SU-DHL-6 (cell line): ENCODE data around the gene FAM185A.
A peak's percentile ranks its signal among the peaks of the same experiment; 100 is the strongest.
"Not testable (repeated sequence)": the region's sequence is repeated elsewhere in the genome, so short reads cannot be mapped to it uniquely, and the experiment has no call there.

Source experiments
- H2AFZ ChIP-seq: fragments of 200-600 bp; sonication (generic); 2 replicates; pipeline ENCODE4 v1.6.1; 2014; ENCODE audit warnings: low read depth, mild to moderate bottlenecking, moderate library complexity, mixed read lengths, antibody characterized with exemption, low read length; ENCODE audit not compliant: severe bottlenecking
- H3F3A ChIP-seq: fragments of 200-600 bp; shearing (Covaris generic); 2 replicates; pipeline ENCODE4 v1.6.0; 2016; ENCODE audit warnings: antibody characterized with exemption, mild to moderate bottlenecking; ENCODE audit not compliant: insufficient read depth
- H3K27ac ChIP-seq: fragments of 200-600 bp; sonication (generic); 2 replicates; pipeline ENCODE4 v1.5.1; 2016; ENCODE audit warnings: low read depth, mild to moderate bottlenecking, low read length, moderate library complexity, mixed read lengths
- H3K27me3 ChIP-seq: fragments of 200-600 bp; sonication (generic), shearing (Covaris generic); 2 replicates; pipeline ENCODE4 v1.6.0; 2014; ENCODE audit warnings: mild to moderate bottlenecking, low read length
- H3K36me3 ChIP-seq: fragments of 200-600 bp; sonication (generic); 2 replicates; pipeline ENCODE4 v1.6.1; 2014; ENCODE audit warnings: mild to moderate bottlenecking, low read length, mixed read lengths
- H3K4me2 ChIP-seq: fragments of 300-600, 200-600 bp; shearing (Covaris generic), sonication (generic); 2 replicates; pipeline ENCODE4 v1.6.0; 2014; ENCODE audit warnings: low read length, low read depth, mild to moderate bottlenecking; ENCODE audit not compliant: poor library complexity, severe bottlenecking
- H3K4me3 ChIP-seq: fragments of 200-600 bp; sonication (generic); 2 replicates; pipeline ENCODE4 v1.5.1; 2014; ENCODE audit warnings: antibody characterized with exemption, low read length, mild to moderate bottlenecking, mixed read lengths; ENCODE audit not compliant: insufficient read depth, poor library complexity, severe bottlenecking
- H3K79me2 ChIP-seq: fragments of 200-600 bp; sonication (generic); 2 replicates; pipeline ENCODE4 v1.6.1; 2014; ENCODE audit warnings: mild to moderate bottlenecking, low read length, moderate library complexity; ENCODE audit not compliant: insufficient read depth
- H3K9ac ChIP-seq: fragments of 200-600 bp; sonication (generic); 2 replicates; pipeline ENCODE4 v1.7.0; 2014; ENCODE audit warnings: mild to moderate bottlenecking, low read length
- H3K9me2 ChIP-seq: fragments of 200-600 bp; sonication (generic); replicated peaks from 2 replicates; pipeline ENCODE4 v1.6.1; 2014; ENCODE audit warnings: low read length; ENCODE audit not compliant: insufficient read depth
- H3K9me3 ChIP-seq: fragments of 200-600 bp; sonication (generic); 2 replicates; pipeline ENCODE4 v1.6.1; 2014; ENCODE audit warnings: low read length, mixed read lengths; ENCODE audit not compliant: insufficient read depth
- H4K20me1 ChIP-seq: fragments of 200-600 bp; sonication (generic); 2 replicates; pipeline ENCODE4 v1.6.1; 2014; ENCODE audit warnings: low read depth, mild to moderate bottlenecking, antibody characterized with exemption, low read length, moderate library complexity, mixed read lengths

The FAM185A gene

DNA sequence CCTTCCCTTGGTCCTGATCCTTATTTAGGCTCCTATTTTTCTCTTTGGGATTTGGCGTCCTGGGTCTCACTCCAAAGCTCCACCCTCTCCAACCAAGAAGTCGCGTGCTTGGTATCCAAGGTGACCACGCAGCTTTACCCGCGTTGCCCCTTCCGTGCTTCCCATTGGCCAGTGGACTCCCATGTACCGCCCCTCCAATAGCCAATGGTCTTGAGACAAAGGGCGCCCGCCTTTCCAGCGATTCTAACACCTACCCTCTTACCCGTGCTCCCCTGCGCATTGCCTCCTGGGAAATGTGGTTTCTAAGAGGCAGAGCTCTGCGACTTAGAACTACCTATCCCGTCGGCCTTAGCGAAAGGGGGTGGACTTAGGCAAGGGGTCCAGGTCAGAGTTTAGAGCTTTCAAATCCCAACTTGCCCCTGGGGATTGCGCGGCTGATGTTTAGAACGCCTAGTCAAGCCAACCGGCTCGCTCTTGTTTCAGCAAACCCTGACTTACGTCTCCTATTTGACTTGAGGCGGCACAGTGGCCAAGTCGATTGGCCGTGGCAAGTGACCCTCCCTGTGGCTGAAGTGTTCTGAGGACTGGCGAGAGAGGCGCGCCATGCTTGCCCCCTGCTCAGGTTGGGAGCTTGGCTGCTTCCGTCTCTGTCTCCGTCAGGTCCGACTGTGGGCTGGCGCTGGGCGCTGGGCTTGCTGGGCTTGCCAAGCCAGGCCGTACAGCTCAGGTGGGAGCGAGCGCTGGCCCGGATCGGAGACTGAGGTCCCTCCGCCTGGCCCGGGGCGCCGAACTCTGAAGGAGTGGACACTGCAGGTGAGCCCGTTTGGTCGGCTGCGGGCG lies at the start of gene FAM185A:
TSS of gene FAM185A (plus strand) at position 395 of the 840 bp plus-strand sequence. CDS start at position 604, 209 bp downstream.
- peak within 1 kb of the TSS; percentile 57 for H3K4me3 ChIP-seq
- H3K9ac ChIP-seq, result peak within 1 kb of the TSS; percentile 73
- not testable (repeated sequence) for H4K20me1 ChIP-seq, H3K27me3 ChIP-seq, H3K36me3 ChIP-seq, H3K9me2 ChIP-seq, H3F3A ChIP-seq, H3K9me3 ChIP-seq, H3K79me2 ChIP-seq
- H3K4me2 ChIP-seq, result peak within 1 kb of the TSS; percentile 69
- H2AFZ ChIP-seq, result peak within 1 kb of the TSS; percentile 82
- 0 out of 2 replicates have a peak within 1 kb of the TSS, but pooled peaks have one; percentile 26 for H3K27ac ChIP-seq

DNA sequence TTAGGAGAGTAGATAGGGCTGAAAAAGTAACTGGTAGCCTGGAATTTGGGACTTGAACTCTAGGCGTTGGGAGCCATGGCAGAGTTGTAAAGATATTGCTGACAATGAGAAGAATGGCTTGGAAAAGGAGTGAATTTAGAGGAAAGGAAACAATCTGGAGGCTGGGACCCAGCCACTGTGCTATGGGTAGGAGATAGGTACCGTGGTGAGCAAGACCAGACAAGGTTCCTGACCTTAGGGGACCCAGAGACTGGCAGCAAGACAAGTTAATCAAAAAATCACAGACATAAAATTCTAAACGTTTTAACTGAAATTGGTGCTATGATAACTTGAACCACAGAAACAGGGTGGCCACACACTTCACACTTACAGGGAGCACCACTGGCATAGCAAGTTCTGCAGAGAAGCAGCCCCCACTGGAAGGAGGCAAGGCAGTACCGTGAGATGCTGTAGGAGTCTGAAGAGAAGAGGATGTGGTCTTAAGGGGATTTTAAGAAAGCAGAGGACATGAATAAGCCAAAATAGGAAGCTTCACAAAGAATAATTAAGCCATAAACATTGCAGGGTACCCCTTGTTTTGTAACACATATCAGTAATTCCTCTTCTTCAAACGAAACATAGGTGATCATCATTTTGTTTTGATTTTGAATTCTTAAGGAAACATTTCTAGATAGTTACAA lies 35.6 kb upstream of the FAM185A start:
- H3F3A ChIP-seq, H3K79me2 ChIP-seq, H3K4me2 ChIP-seq, H3K9me2 ChIP-seq, H3K9me3 ChIP-seq, H3K27me3 ChIP-seq, H2AFZ ChIP-seq, H4K20me1 ChIP-seq, H3K36me3 ChIP-seq, H3K9ac ChIP-seq, H3K27ac ChIP-seq, H3K4me3 ChIP-seq: not testable (repeated sequence)

DNA sequence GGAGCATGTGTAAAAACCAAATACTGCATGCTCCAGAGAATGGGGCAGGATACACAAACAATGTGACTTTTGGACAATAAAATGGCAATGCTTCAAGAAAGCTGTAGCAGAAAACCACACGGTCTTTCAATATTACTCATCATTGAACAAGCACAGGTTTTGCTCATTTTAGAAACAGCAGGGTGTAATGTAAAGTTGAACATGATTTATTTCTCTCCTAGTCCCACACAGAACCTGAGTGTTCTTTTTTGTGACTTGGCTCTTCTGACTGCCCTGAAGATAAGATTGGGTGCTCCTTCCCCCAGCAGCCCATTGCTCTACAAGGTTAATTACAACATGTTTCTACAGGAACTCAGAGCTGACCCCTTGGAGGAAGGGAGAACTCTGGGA lies 35.1 kb upstream of the FAM185A start:
- not testable (repeated sequence) for H3K4me2 ChIP-seq, H3K27ac ChIP-seq

DNA sequence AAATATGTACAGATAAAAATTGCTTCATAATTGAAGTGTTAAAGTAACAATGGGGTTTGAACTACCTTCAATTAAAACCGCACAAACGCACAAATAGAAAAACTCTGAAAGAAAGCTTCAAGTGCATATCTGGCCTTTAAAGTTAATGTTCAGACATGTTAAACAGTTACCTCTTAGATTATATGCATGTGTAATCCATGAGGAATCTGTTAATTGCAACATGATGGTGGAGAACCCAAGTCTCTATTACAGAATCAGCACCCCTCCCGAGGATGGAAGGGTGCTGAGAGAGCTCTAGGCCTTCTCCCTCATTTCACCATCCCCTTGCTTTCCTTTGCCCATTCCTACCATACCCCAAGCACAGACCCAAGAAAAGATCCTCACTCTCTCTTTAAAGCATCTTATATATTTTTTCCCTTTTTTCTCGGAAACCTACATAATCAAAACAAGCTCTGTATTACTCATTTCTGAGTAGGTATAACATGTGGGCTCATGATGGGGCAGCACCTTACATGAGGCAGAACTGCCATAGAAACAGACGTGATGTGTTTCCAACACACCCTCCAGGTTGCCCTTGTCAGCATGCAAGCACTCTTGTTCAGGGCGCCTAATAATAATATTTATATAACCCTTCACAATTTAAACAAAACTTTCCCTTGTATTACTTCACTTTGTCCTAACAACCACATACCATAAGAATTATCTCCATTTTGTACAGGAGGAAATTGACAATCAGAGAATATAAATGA lies 33.9 kb upstream of the FAM185A start:
- H3K9me2 ChIP-seq, H3K9me3 ChIP-seq, H4K20me1 ChIP-seq, H3K79me2 ChIP-seq, H3K27ac ChIP-seq, H2AFZ ChIP-seq, H3K27me3 ChIP-seq, H3K9ac ChIP-seq, H3K4me2 ChIP-seq, H3F3A ChIP-seq, H3K36me3 ChIP-seq, H3K4me3 ChIP-seq: not testable (repeated sequence)

More for the DNA sequence above, 35.1 kb upstream of the FAM185A start:
- not testable (repeated sequence) for H3K79me2 ChIP-seq, H3K27me3 ChIP-seq, H3K4me3 ChIP-seq, H3K36me3 ChIP-seq, H3K9me2 ChIP-seq, H3F3A ChIP-seq, H3K9ac ChIP-seq, H3K9me3 ChIP-seq, H4K20me1 ChIP-seq, H2AFZ ChIP-seq

DNA sequence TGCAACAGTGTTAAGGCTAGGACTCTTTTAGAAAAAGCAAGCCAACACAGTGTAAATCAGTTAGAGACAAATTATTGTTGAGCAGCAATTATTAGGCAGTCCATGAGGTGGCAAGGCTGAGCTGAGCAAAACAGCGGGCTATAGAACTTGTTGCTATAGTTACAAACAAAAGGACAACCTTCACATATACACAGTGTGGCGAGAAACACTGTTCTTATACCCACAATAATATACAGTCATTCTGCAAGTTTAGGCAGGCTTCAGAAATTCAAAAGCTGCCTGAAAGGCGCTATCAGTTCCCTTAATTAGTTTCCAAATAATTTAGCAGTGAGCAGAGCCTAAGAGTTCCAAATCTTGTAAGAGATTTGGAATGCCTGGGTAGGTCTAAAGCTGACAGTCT lies 33.1 kb upstream of the FAM185A start:
- H2AFZ ChIP-seq, H3K27me3 ChIP-seq, H3K36me3 ChIP-seq, H3K4me2 ChIP-seq, H3K79me2 ChIP-seq, H4K20me1 ChIP-seq, H3K9ac ChIP-seq, H3K9me2 ChIP-seq, H3K27ac ChIP-seq, H3F3A ChIP-seq, H3K9me3 ChIP-seq, H3K4me3 ChIP-seq: not testable (repeated sequence)

DNA sequence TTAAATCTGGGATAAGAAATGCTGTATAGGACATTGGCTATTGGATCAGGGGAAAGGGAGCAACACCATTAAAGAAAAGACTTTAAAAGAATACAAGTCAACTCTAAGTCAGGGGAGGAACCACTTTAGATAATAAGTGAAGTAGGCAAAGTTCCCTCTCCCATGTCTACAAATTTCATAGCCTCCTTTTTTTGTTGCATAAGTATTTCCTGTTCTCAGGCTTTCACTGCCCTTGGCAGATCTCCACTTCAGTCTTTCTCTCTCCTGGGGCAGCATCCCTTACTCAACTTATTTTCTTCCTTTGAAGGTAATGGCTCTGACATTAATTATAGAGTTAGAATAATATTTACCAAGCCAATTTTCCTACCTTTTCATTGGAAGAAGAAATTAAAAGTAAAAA lies 30.3 kb upstream of the FAM185A start:
- H3F3A ChIP-seq, H3K4me3 ChIP-seq, H3K9me2 ChIP-seq, H3K79me2 ChIP-seq, H3K9me3 ChIP-seq, H3K9ac ChIP-seq, H4K20me1 ChIP-seq, H3K4me2 ChIP-seq, H3K27ac ChIP-seq, H3K36me3 ChIP-seq, H2AFZ ChIP-seq, H3K27me3 ChIP-seq: not testable (repeated sequence)

DNA sequence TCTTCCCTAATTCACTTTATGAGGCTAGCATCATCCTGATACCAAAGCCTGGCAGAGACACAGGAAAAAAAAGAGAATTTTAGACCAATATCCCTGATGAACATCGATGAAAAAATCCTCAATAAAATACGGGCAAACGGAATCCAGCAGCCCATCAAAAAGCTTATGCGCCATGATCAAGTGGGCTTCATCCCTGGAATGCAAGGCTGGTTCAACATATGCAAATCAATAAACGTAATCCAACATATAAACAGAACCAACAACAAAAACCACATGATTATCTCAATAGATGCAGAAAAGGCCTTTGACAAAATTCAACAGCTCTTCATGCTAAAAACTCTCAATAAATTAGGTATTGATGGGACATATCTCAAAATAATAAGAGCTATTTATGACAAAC lies 22.6 kb upstream of the FAM185A start:
- H3K4me2 ChIP-seq, H3F3A ChIP-seq, H3K36me3 ChIP-seq, H3K9me2 ChIP-seq, H3K9me3 ChIP-seq, H3K4me3 ChIP-seq, H3K79me2 ChIP-seq, H3K27ac ChIP-seq, H2AFZ ChIP-seq, H3K27me3 ChIP-seq, H4K20me1 ChIP-seq, H3K9ac ChIP-seq: not testable (repeated sequence)
